ENCODE measurements around the gene CCDC57. TPM values are rescaled to one million over a fixed set of nuclear protein-coding genes. Genes with fewer than 3 reads are reported as not detected.

The CCDC57 gene
- total and polyA plus RNA-seq, 2 experiments from 2014 or later, result 15.7 to 29.8 TPM

- Histone ChIP-seq H3K79me2 (peaks cover under 1% of the 10 kb centered on the region), H3K9me2 (replicated peaks; ENCODE audit: insufficient read depth) (no peaks in the 10 kb centered on the region), H3K4me1 (ENCODE audit: insufficient read depth) (peaks cover 8% of the 10 kb centered on the region), H2AFZ (peak overlapping the region; percentile 58), H3K4me3 (no peak overlapping the region), H3K9me3 (ENCODE audit: low read depth) (no peaks in the 10 kb centered on the region), H3K4me2 (peak overlapping the region; percentile 65), H3K36me3 (replicated peaks; ENCODE audit: insufficient read depth, low read depth) (no peaks in the 10 kb centered on the region), H3K27me3 (no peaks in the 10 kb centered on the region), H3K27ac (peak overlapping the region; percentile 91), H4K20me1 (ENCODE audit: insufficient read depth, poor library complexity, severe bottlenecking) (no peaks in the 10 kb centered on the region)
- WGBS (ENCODE audit: low lambda C conversion rate, missing lambda C conversion rate), result 19% methylated on average over 21 of the region's 21 CpGs
- TF ChIP-seq EZH2 (IDR thresholded peaks at IDR 0.05; ENCODE audit: borderline replicate concordance) (no peak), CTCF (IDR thresholded peaks at IDR 0.05; ENCODE audit: poor library complexity) (peak; percentile 86)
- DNase-seq (ENCODE audit: low spot score), result peak; percentile 94
Measured at GRCh38 chr17:82205720-82206508, 6.7 kb downstream of the CCDC57 start.

GRCh38 chr17:82204831-82205719, 7.6 kb downstream of the CCDC57 start:
- no peaks in the 10 kb centered on the region for H3K79me2 ChIP-seq
- no peaks in the 10 kb centered on the region for H3K27me3 ChIP-seq
- H3K4me3 ChIP-seq, result no peak overlapping the region
- H3K4me1 ChIP-seq (ENCODE audit: insufficient read depth), result peaks cover 8% of the 10 kb centered on the region
- 77% methylated on average over 25 of the region's 25 CpGs for WGBS (ENCODE audit: low lambda C conversion rate, missing lambda C conversion rate)
- H3K9me3 ChIP-seq (ENCODE audit: low read depth), result no peaks in the 10 kb centered on the region
- TF ChIP-seq EZH2 (IDR thresholded peaks at IDR 0.05; ENCODE audit: borderline replicate concordance) (no peak), EZH2phosphoT487 (IDR thresholded peaks at IDR 0.05; ENCODE audit: low read depth, severe bottlenecking, unreplicated experiment) (no peak), CTCF (IDR thresholded peaks at IDR 0.05; ENCODE audit: poor library complexity) (no peak)
- H3K27ac ChIP-seq, result peak overlapping the region; percentile 91
- H3K36me3 ChIP-seq (replicated peaks; ENCODE audit: insufficient read depth, low read depth), result no peaks in the 10 kb centered on the region
- H3K4me2 ChIP-seq, result peak overlapping the region; percentile 65
- no peaks in the 10 kb centered on the region for H4K20me1 ChIP-seq (ENCODE audit: insufficient read depth, poor library complexity, severe bottlenecking)
- peak; percentile 60 for DNase-seq (ENCODE audit: low spot score)
- H2AFZ ChIP-seq, result no peak overlapping the region
- H3K9me2 ChIP-seq (replicated peaks; ENCODE audit: insufficient read depth), result no peaks in the 10 kb centered on the region

DNA sequence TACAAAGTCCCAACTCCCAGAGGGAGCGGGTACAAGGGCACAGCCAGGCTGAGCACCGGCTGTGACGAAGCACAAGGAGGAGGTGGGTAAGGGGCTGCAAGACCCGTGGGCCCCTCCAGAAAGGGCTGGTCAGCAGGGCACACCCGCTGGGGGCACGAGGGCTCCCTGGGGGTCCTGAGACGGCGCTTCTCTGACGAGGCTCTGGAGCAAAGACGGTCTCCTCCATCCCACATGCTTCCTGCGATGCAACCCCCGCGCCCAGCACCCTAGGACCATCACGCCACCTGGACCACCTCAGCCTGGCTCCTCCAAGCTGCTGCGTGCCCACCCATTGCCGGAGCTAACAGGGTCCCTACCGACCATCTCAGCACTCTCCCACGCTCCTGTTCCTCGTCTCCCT, 8.7 kb downstream of the CCDC57 start:
- Histone ChIP-seq H3K4me2 (no peak overlapping the region), H3K9me2 (replicated peaks; ENCODE audit: insufficient read depth) (no peaks in the 10 kb centered on the region), H3K27me3 (no peaks in the 10 kb centered on the region), H3K4me3 (no peak overlapping the region), H3K36me3 (replicated peaks; ENCODE audit: insufficient read depth, low read depth) (no peaks in the 10 kb centered on the region), H4K20me1 (ENCODE audit: insufficient read depth, poor library complexity, severe bottlenecking) (no peaks in the 10 kb centered on the region), H2AFZ (no peak overlapping the region), H3K79me2 (no peaks in the 10 kb centered on the region), H3K9me3 (ENCODE audit: low read depth) (no peaks in the 10 kb centered on the region), H3K27ac (no peak overlapping the region), H3K4me1 (ENCODE audit: insufficient read depth) (peaks cover 8% of the 10 kb centered on the region)
- TF ChIP-seq CTCF (IDR thresholded peaks at IDR 0.05; ENCODE audit: poor library complexity) (no peak), EZH2phosphoT487 (IDR thresholded peaks at IDR 0.05; ENCODE audit: low read depth, severe bottlenecking, unreplicated experiment) (no peak), EZH2 (IDR thresholded peaks at IDR 0.05; ENCODE audit: borderline replicate concordance) (no peak)
- no peak for DNase-seq (ENCODE audit: low spot score)
- 97% methylated on average over 18 of the region's 19 CpGs for WGBS (ENCODE audit: low lambda C conversion rate, missing lambda C conversion rate)

Data from hepatocyte (in vitro differentiated cells).